ENCODE measurements around the gene VN1R5.

VN1R5 gene

DNA sequence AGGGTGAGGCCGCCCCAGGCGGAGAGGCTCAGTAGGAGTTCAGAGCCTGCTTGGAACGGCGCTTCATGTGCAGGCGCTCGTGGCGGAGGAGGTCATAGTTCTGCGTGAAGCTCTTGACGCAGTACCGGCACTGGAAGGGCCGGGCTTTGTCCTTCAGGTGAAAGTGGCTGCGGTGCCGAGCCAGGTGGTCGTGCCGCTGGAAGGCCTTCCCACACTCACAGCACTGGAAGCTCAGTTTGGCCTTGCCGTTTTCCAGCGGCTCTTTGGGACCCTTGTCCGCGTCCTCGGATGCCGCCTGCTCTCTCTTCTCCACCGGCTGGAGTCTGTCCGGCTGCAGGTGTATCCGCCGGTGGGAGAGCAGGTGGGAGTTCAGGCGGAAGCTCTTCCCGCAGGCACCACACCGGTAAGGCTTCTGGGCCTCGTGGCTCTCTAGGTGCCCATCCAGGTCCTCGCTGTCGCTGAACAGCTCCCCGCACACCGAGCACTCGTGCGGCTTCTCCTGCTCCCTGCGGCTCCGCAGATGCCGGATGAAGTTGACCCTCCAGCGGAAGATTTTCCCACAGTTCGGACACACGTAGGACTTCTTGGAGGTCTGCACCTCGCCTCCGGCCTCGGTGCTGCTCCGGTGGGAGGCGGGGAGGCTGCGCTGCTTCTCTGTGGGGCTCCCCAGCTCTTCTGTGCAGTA, 44.8 kb downstream of the VN1R5 start:
- DNase-seq (ENCODE audit: low read depth), result no peak

- no peak for DNase-seq (ENCODE audit: low read depth)
Measured at GRCh38 chr1:247301176-247301540, 45.3 kb downstream of the VN1R5 start.

GRCh38 chr1:247303216-247303615, 47.3 kb downstream of the VN1R5 start:
- no peak for DNase-seq (ENCODE audit: low read depth)

GRCh38 chr1:247304031-247304430, 48.2 kb downstream of the VN1R5 start:
- DNase-seq (ENCODE audit: low read depth), result no peak

Data from T-helper 22 cell (primary cell).